SK-MEL-5 (cell line): ENCODE results near the gene IQGAP3. TPM values are rescaled to one million over a fixed set of nuclear protein-coding genes. Genes with fewer than 3 reads are reported as not detected.

ENCODE experiments used
- DNase-seq: peaks from one replicate; pipeline ENCODE4 v3.0.0-alpha.2; 2016; ENCODE audit warnings: low read depth, low spot score
- in situ Hi-C: cut with HindIII; loops from 2 replicates; pipeline ENCODE4 v1.10.0; 2016; ENCODE audit warnings: low sequenced_read_pairs, high pct_unique_total_duplicates, low pct_unique_long_range_greater_than_20kb
- total RNA-seq: library from RNA; depleted of rRNA; stranded (reverse); fragments of >200 nt; shearing (Covaris generic); gene quantifications from 2 replicates; pipeline ENCODE4 v1.2.3, GENCODE V29; 2014

The IQGAP3 gene
- total RNA-seq, 1 experiment from 2014 or later = 10.3 TPM

DNA sequence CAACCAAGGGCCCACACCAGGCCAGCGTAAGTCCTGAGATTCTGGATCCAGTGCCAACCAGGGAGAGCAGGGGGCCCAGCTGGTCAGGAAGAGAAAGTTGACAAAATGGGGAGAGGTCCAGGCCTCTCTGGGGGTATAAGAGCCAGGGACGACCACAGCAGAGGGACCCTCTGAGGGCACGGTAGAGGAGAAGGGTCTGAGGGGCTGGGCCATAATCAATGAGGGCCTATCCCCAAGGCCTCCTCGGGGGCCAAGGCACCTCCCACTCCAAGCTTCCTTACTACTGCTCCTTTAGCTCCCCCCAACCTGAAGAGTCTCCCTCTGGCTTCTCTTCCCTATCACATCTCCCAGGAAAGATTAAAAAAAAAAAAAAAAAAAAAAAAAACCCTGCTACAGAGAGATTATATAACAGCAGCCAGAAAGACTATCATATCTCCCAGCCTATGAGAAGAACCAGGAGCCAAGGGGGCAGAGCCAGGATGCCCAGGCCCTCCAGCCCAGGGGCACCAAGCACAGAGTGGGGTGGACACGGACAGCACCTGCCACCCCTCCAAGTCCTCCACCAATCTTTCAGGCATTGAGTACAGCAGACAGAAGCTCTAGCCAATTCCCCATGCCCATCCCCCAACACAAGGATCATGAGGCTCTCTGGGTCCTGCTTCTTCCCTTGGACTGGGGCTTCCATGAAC, 74.5 kb downstream of the IQGAP3 start:
- in situ Hi-C loops = no loop called here
- no peak for DNase-seq

GRCh38 chr1:156497078-156497742, 75.2 kb downstream of the IQGAP3 start:
- DNase-seq = no peak
- in situ Hi-C loops = no loop called here

DNA sequence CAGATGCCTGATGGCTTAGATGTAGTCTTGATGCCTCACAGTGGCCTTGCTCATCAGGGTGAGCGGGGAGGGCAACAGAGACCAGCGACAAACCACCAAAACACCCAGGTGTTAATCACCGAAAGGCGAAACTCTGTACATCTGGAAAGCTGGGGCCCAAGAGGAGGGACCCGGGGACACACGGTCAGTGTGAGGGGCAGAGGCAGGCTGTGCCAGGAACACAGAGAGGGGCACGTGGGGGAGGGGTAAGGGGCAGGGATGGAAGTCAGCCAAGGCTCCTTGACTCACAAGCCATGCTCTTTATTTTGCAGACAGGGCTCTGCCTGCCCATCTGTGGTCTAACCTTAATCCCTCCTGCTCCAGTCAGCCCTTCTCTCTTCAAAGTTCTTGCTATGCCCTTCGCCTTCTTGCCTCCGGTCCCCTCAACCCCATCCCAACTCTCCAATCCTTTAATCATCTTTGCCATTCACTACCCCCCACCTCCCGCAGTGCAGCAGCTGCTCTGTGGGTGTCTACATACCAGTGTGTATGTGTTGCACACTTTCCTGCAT, 76.1 kb downstream of the IQGAP3 start:
- no peak for DNase-seq

DNA sequence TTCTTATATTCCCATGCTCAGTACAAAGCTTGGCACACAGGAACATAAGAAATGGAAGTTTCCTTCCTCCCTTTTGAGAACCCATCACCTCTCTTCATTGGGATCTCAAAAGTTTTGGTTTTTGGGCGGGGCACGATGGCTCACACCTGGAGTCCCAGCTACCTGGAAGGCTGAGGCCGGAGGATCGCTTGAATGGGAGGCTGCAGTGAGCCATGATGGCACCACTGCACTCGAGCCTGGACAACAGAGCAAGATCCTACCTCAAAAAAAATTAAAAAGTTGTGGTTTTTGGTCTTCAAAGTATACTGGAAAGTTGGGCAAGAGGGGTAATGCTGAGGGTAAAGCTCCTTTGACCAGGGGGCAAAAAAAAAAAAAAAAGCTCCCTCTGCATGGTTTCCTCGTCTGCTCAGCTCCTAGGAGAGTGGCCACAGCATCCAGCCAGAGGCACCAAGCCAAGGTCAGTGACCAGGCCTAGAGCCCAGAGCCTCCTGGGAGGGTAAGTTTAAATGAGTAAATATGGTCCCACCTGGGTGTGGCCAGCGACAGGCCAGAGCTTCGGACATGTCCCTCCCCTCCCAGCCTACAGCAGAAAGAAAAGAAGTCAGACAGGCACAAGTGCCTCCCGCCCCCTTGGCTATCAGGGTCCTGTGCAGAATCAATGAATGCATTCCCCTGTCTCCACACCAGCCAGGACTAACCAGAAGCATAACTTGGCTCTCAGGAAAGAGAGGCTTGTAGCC, 76.8 kb downstream of the IQGAP3 start:
- in situ Hi-C loops = no loop called here
- DNase-seq = no peak

More for the DNA sequence above, 76.1 kb downstream of the IQGAP3 start:
- in situ Hi-C loops = no loop called here

DNA sequence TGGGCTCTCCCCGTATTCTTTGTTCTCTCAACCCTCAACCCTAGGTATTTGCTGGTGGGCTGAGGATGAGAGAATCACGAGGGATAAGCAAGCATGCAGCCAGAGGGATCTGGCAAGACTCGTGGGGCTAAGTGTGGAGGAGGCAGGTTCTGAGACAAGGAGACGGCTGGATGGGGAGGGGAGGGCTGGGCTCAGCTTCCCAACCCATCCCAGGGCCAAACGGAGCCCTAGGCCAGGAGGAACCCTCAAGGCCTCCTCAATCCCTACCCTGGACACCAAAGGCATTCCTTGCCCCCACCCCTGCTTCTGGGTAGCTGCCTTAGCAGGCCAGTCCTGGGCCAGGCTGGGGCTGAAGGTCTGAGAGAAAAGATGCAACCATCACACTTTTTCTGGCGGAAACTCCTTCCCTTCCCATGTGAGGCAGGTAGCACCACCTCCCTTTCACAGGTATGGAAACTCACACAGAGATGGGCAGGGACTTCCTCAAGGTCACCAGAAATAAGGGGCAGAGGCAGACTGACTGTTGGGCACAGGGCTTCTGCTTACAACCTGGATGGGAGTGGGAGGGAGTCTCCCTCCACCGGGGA, 78.0 kb downstream of the IQGAP3 start:
- DNase-seq = no peak
- in situ Hi-C loops = no loop called here

DNA sequence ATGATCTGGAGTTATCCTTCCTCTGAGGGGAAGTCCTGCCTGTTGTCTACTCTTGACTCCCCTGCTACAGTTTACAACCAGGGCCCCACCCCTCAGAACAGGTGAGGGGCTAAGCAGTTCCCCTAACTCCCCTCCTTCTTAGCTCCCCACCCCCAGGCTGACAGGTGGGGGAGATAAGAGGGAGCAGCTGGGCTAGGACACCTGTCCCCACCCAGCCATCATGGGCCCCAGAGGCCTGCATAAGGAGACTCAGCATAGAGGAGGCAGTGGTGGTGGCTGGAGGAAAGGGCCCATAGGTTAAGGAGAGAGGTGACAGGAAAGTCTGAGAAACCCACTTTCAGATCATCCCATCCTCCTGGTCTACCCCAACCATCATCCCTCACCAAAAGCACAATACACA, 78.6 kb downstream of the IQGAP3 start:
- no peak for DNase-seq
- in situ Hi-C loops = no loop called here

DNA sequence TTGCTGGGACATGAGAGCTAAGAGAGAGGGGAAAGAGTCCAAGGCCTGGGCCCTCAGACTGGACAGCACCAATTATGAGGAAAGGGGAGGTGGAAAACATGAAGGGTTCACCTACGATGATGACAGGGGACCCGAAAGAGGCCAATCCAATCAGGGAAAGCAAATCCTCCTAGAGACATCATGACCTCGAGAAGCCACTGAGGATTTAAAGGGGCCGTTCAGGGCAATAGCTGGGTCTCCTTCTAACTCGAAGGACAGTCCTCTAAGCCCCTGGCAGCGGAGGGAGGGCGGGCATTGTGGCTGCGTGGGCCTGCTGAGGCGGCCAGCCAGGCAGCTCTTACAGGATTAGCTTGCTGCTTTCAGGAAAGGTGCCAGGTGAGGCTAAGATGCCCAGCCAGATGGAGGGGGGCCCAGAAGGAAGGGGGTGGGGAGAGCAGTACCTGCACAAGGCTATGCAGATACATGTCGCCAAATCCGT, 79.2 kb downstream of the IQGAP3 start:
- DNase-seq = no peak
- in situ Hi-C loops = no loop called here

GRCh38 chr1:156492591-156493080, 79.7 kb downstream of the IQGAP3 start:
- DNase-seq = no peak
- in situ Hi-C loops = no loop called here

DNA sequence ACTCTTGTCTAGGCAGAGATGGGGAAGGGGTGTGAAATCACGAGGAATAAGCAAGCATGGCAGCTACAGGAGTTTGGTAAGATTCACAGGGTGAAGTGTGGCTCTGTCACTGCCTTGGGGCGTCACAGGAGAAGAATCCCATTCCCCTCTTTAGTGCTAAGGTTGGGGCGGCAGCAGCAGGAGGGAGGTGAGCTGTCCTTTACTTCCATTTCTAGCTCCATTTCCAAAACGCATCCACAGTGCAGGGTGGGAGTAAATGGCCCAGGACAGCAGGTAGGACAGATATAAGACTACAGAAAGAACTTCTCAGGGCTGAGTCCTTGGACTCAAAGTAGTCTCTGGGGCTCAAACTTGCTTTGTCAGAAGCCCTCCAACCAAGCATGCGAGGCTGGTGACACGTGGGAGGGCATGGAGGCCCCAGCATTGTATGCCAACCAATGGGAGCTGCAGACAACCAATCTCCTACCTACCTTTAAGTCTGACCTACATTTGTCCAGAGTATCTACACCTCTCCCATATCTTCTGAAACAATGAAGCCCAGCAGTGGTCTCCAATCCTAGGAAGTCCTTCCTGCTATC, 80.3 kb downstream of the IQGAP3 start:
- no peak for DNase-seq
- in situ Hi-C loops = no loop called here

DNA sequence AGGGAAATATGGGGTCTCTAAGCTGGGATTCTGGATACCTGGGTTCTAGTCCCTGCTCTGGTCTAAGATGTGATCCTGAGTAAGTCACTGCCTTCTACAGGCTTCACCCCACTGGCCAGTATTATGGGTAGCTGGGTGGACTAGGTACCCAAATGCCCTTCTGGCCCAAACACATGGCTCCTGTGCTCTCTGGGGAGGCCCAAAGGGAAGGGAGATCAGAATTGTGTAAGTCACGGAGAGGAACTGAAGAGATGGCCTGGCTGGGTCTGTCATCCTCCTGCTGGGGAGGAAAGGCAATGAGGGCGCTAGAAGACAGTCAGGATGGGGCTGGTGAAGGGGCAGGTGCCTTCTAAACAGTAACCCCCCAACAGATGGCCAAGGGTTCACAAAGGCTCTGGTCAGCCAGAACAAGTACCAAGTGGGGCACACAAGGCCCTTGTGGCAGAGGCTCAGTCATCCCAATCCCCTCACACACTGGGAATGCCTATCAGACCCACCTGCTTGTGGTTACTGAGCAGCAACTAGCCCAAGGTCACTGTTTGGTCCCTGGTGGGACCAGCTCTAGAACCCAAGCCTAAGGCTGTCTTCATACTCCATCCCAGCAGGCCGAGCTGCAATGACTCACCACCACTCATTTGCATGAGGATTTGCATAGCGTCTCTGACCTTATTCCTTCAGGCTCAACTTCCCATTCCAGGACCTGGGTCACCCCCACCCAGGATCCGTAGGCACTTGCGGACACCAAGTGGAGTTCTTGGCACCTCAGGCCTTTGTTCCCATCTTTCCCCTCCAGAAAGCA, 81.0 kb downstream of the IQGAP3 start:
- no peak for DNase-seq
- in situ Hi-C loops = no loop called here

GRCh38 chr1:156490401-156491032, 81.8 kb downstream of the IQGAP3 start:
- in situ Hi-C loops = no loop called here
- no peak for DNase-seq

DNA sequence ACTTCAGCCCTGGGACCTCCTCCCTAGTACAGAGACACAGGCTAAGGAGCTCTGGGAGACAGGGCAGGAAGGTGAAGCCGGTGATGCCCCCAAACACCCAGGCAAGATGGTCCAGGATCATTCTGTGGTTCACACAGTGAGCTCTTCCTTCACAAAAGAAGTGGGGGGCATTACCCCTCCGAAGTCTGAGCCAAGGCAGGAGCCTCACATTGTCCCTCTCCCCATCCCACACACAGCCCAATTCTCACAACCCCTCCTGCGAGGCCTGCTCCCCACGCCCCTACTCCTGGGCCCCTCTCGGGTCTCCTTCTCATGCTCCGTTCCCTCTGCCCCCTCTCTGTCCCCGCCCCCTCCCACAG, 82.5 kb downstream of the IQGAP3 start:
- in situ Hi-C loops = no loop called here
- DNase-seq = no peak

- no peak for DNase-seq
- in situ Hi-C loops = no loop called here
Measured at GRCh38 chr1:156489166-156489934, 83.0 kb downstream of the IQGAP3 start.

- in situ Hi-C loops = no loop called here
- no peak for DNase-seq
Measured at GRCh38 chr1:156488566-156489165, 83.7 kb downstream of the IQGAP3 start.

DNA sequence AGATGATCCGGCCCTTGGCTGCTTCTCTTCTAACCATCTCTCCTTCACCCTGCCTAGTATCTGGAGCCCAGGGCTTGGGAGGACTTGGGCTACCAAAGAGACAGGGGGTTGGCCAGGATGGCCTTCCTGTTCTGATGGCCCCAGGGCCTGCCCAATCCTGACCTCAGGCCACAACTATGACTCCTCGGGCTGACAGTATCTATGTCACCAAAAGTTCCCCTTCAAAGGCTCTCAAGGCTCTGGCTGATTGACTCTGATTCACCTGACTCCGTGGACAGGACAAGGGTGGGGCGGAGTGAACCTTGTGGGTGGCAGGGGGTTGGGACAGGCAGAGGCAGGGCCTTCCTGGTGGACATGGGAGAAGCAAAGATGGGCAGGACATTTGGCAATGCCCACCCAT, 84.5 kb downstream of the IQGAP3 start:
- in situ Hi-C loops = no loop called here

More for the DNA sequence above, 84.5 kb downstream of the IQGAP3 start:
- DNase-seq = no peak
